HG02973 (cell line): Measurements from ENCODE around the gene ORAI1.
"Not testable (repeated sequence)": the region's sequence is repeated elsewhere in the genome, so short reads cannot be mapped to it uniquely, and the experiment has no call there.

Experiments used
- ATAC-seq: cut with Tn5 transposase; IDR thresholded peaks from one replicate; pipeline ENCODE4 v1.9.1; 2021; ENCODE audit warnings: moderate library complexity; ENCODE audit not compliant: unreplicated experiment

ORAI1 gene

GRCh38 chr12:121641343-121641630 lies 15.0 kb downstream of the ORAI1 start:
- ATAC-seq = no peak

- no peak for ATAC-seq
These were observed 22.2 kb downstream of the ORAI1 start for GRCh38 chr12:121648458-121649028.

GRCh38 chr12:121649322-121649721 lies 23.0 kb downstream of the ORAI1 start:
- no peak for ATAC-seq

GRCh38 chr12:121649819-121650353 lies 23.6 kb downstream of the ORAI1 start:
- ATAC-seq = no peak

- no peak for ATAC-seq
These were observed 25.0 kb downstream of the ORAI1 start for GRCh38 chr12:121651320-121651719.

- no peak for ATAC-seq
These were observed 26.6 kb downstream of the ORAI1 start for GRCh38 chr12:121652767-121653497.

GRCh38 chr12:121653999-121654398 lies 27.7 kb downstream of the ORAI1 start:
- no peak for ATAC-seq

- ATAC-seq = no peak
These were observed 29.8 kb downstream of the ORAI1 start for GRCh38 chr12:121656122-121656521.

GRCh38 chr12:121657305-121658008 lies 31.1 kb downstream of the ORAI1 start:
- ATAC-seq = no peak

- ATAC-seq = not testable (repeated sequence)
These were observed 35.2 kb downstream of the ORAI1 start for GRCh38 chr12:121661353-121662105.

GRCh38 chr12:121663610-121663929 lies 37.2 kb downstream of the ORAI1 start:
- ATAC-seq = no peak

GRCh38 chr12:121666829-121667228 lies 40.5 kb downstream of the ORAI1 start:
- not testable (repeated sequence) for ATAC-seq

- ATAC-seq = no peak
These were observed 42.6 kb downstream of the ORAI1 start for GRCh38 chr12:121668750-121669520.

GRCh38 chr12:121669521-121669900 lies 43.2 kb downstream of the ORAI1 start, which contains the start of gene MORN3:
Gene MORN3 (minus strand): TSS chr12:121669654. CDS start chr12:121669483, 171 bp downstream.
- no peak for ATAC-seq

- ATAC-seq = no peak
These were observed 46.7 kb downstream of the ORAI1 start for GRCh38 chr12:121673013-121673511.

- no peak for ATAC-seq
These were observed 49.9 kb downstream of the ORAI1 start for GRCh38 chr12:121676190-121676589.

GRCh38 chr12:121678305-121678704 lies 52.0 kb downstream of the ORAI1 start:
- no peak for ATAC-seq

- ATAC-seq = no peak
These were observed 52.5 kb downstream of the ORAI1 start for GRCh38 chr12:121678716-121679300.

GRCh38 chr12:121679661-121680197 lies 53.4 kb downstream of the ORAI1 start:
- ATAC-seq = not testable (repeated sequence)

GRCh38 chr12:121688966-121689365 lies 62.6 kb downstream of the ORAI1 start:
- no peak for ATAC-seq
